Cardiac fibroblast (primary cell): ENCODE data around the gene NME9.

Source experiments
- DNase-seq, 2 donors: peaks; one replicate each; pipeline versions ENCODE4 v3.0.0 to v3.0.0-alpha.2; 2010; ENCODE audit warnings: low read depth in 2 of 2
- H3K4me3 ChIP-seq, 2 donors: replicated peaks in 1 of 2; 1 replicate in 1 of 2; 2 replicates in 1 of 2; pipeline ENCODE4 v1.5.1; 2011; ENCODE audit warnings: low read depth in 2 of 2, low read length in 2 of 2, mild to moderate bottlenecking in 2 of 2, moderate library complexity in 1 of 2
- TF ChIP-seq, protein P1 (sequence below): IDR thresholded peaks from one replicate; pipeline ENCODE4 v1.5.1; 2011; ENCODE audit warnings: low read depth, mild to moderate bottlenecking, low read length, inconsistent platforms

Gene NME9

GRCh38 chr3:138254216-138254615, 75.4 kb downstream of the NME9 start:
- no peak overlapping the region for H3K4me3 ChIP-seq
- TF ChIP-seq, protein P1, sequence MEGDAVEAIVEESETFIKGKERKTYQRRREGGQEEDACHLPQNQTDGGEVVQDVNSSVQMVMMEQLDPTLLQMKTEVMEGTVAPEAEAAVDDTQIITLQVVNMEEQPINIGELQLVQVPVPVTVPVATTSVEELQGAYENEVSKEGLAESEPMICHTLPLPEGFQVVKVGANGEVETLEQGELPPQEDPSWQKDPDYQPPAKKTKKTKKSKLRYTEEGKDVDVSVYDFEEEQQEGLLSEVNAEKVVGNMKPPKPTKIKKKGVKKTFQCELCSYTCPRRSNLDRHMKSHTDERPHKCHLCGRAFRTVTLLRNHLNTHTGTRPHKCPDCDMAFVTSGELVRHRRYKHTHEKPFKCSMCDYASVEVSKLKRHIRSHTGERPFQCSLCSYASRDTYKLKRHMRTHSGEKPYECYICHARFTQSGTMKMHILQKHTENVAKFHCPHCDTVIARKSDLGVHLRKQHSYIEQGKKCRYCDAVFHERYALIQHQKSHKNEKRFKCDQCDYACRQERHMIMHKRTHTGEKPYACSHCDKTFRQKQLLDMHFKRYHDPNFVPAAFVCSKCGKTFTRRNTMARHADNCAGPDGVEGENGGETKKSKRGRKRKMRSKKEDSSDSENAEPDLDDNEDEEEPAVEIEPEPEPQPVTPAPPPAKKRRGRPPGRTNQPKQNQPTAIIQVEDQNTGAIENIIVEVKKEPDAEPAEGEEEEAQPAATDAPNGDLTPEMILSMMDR, result no peak
- DNase-seq, result no peak

GRCh38 chr3:138253609-138254008, 76.0 kb downstream of the NME9 start:
- H3K4me3 ChIP-seq, result no peak overlapping the region
- no peak for DNase-seq
- TF ChIP-seq, protein P1, result no peak
